Trophoblast cell (in vitro differentiated cells and primary cell): Measurements from ENCODE around the gene STPG3.

ENCODE experiments used
- DNase-seq, 2 donors: peaks; one replicate each; pipeline ENCODE4 v3.0.0-alpha.2; 2016
- H2AFZ ChIP-seq: 2 replicates; pipeline ENCODE4 v1.6.1; 2013; ENCODE audit warnings: low read length, moderate library complexity, mild to moderate bottlenecking; ENCODE audit not compliant: insufficient read depth, poor library complexity
- H2AK5ac ChIP-seq: 2 replicates; pipeline ENCODE4 v1.6.1; 2013; ENCODE audit warnings: mild to moderate bottlenecking, low read length
- H2BK120ac ChIP-seq: 2 replicates; pipeline ENCODE4 v1.6.1; 2013; ENCODE audit warnings: low read length, mild to moderate bottlenecking, moderate library complexity; ENCODE audit not compliant: insufficient read depth, poor library complexity
- H2BK12ac ChIP-seq: 2 replicates; pipeline ENCODE4 v1.6.1; 2013; ENCODE audit warnings: mild to moderate bottlenecking, low read length, moderate library complexity
- H2BK5ac ChIP-seq: 2 replicates; pipeline ENCODE4 v1.6.1; 2013; ENCODE audit warnings: low read length, low read depth, moderate library complexity, mild to moderate bottlenecking; ENCODE audit not compliant: poor library complexity
- H3K14ac ChIP-seq: 2 replicates; pipeline ENCODE4 v1.6.1; 2013; ENCODE audit warnings: mild to moderate bottlenecking, low read length
- H3K18ac ChIP-seq: 2 replicates; pipeline ENCODE4 v1.6.1; 2013; ENCODE audit warnings: mild to moderate bottlenecking, low read length
- H3K23ac ChIP-seq: 2 replicates; pipeline ENCODE4 v1.6.1; 2013; ENCODE audit warnings: low read length
- H3K27ac ChIP-seq: 2 replicates; pipeline ENCODE4 v1.5.1; 2013; ENCODE audit warnings: low read depth, mild to moderate bottlenecking, inconsistent platforms, low read length, moderate library complexity
- H3K27me3 ChIP-seq: 2 replicates; pipeline ENCODE4 v1.6.1; 2013; ENCODE audit warnings: inconsistent platforms, mild to moderate bottlenecking, low read length, moderate library complexity; ENCODE audit not compliant: insufficient read depth
- H3K36me3 ChIP-seq, 2 experiments: 1 replicate in 1 of 2; 2 replicates in 1 of 2; pipeline ENCODE4 v1.6.1; 2013; ENCODE audit warnings: low read length in 2 of 2, mild to moderate bottlenecking in 2 of 2, moderate library complexity in 1 of 2; ENCODE audit not compliant: insufficient read depth in 2 of 2, control insufficient read depth in 1 of 2
- H3K4ac ChIP-seq: 2 replicates; pipeline ENCODE4 v1.6.1; 2013; ENCODE audit warnings: low read depth, mild to moderate bottlenecking, low read length, moderate library complexity
- H3K4me1 ChIP-seq, 2 experiments: 1 replicate in 1 of 2; 2 replicates in 1 of 2; pipeline ENCODE4 v1.6.1; 2013; ENCODE audit warnings: low read length in 2 of 2, mild to moderate bottlenecking in 2 of 2, moderate library complexity in 1 of 2; ENCODE audit not compliant: insufficient read depth in 2 of 2, control insufficient read depth in 1 of 2
- H3K4me2 ChIP-seq: 2 replicates; pipeline ENCODE4 v1.6.1; 2013; ENCODE audit warnings: inconsistent platforms, mild to moderate bottlenecking, low read length, moderate library complexity
- H3K4me3 ChIP-seq: 2 replicates; pipeline ENCODE4 v1.5.1; 2013; ENCODE audit warnings: mild to moderate bottlenecking, low read depth, low read length, inconsistent platforms
- H3K79me1 ChIP-seq: one replicate; pipeline ENCODE4 v1.6.1; 2013; ENCODE audit warnings: low read length
- H3K79me2 ChIP-seq: 2 replicates; pipeline ENCODE4 v1.6.1; 2013; ENCODE audit warnings: low read length, mild to moderate bottlenecking; ENCODE audit not compliant: control insufficient read depth, insufficient read depth, poor library complexity
- H3K9ac ChIP-seq: 2 replicates; pipeline ENCODE4 v1.6.1; 2013; ENCODE audit warnings: mild to moderate bottlenecking, low read length
- H3K9me3 ChIP-seq: 2 replicates; pipeline ENCODE4 v1.6.1; 2013; ENCODE audit warnings: low read depth, mild to moderate bottlenecking, control low read depth, inconsistent platforms, low read length; ENCODE audit not compliant: insufficient read depth
- H4K12ac ChIP-seq: 2 replicates; pipeline ENCODE4 v1.6.1; 2013; ENCODE audit warnings: low read depth, mild to moderate bottlenecking, low read length, moderate library complexity
- H4K8ac ChIP-seq: 2 replicates; pipeline ENCODE4 v1.6.1; 2013; ENCODE audit warnings: low read depth, mild to moderate bottlenecking, low read length, moderate library complexity
- H4K91ac ChIP-seq: one replicate; pipeline ENCODE4 v1.6.1; 2013; ENCODE audit warnings: low read depth, mild to moderate bottlenecking, low read length, moderate library complexity
- WGBS: extraction: QIAGEN DNeasy Blood & Tissue Kit; methylation state at CpG from one replicate; pipeline ENCODE4 v1.1.7; 2013; ENCODE audit warnings: missing lambda C conversion rate; ENCODE audit not compliant: insufficient read length, insufficient coverage; ENCODE audit errors: extremely low coverage; 5-methylcytosine and 5-hydroxymethylcytosine counted together

The STPG3 gene

GRCh38 chr9:137230705-137231371 lies 20.2 kb upstream of the STPG3 start, which contains the start of gene SLC34A3:
Gene SLC34A3 (plus strand): TSS chr9:137230901. CDS start chr9:137231703, 802 bp downstream.
- DNase-seq = no peak
- H2AFZ ChIP-seq = no peak within 1 kb of the TSS
- H3K14ac ChIP-seq = no peak within 1 kb of the TSS
- no peaks in the 10 kb centered on the region for H3K36me3 ChIP-seq
- H4K8ac ChIP-seq = no peak within 1 kb of the TSS
- H2AK5ac ChIP-seq = no peak within 1 kb of the TSS
- no peak within 1 kb of the TSS for H3K18ac ChIP-seq
- no peak within 1 kb of the TSS for H3K4ac ChIP-seq
- no peaks in the 10 kb centered on the region for H3K27me3 ChIP-seq
- no peak within 1 kb of the TSS for H2BK120ac ChIP-seq
- H3K27ac ChIP-seq = no peak within 1 kb of the TSS
- no peak within 1 kb of the TSS for H4K12ac ChIP-seq
- no peak within 1 kb of the TSS for H3K4me2 ChIP-seq
- no peak within 1 kb of the TSS for H3K9ac ChIP-seq
- peaks cover 10 to 17% of the 10 kb centered on the region in 2 experiments for H3K4me1 ChIP-seq
- H3K23ac ChIP-seq = no peak within 1 kb of the TSS
- H3K4me3 ChIP-seq = no peak within 1 kb of the TSS
- H4K91ac ChIP-seq = no peak within 1 kb of the TSS
- H2BK5ac ChIP-seq = no peak within 1 kb of the TSS
- H3K79me2 ChIP-seq = no peaks in the 10 kb centered on the region
- no peak within 1 kb of the TSS for H2BK12ac ChIP-seq
- H3K9me3 ChIP-seq = peaks cover 3% of the 10 kb centered on the region
- no peaks in the 10 kb centered on the region for H3K79me1 ChIP-seq
- WGBS = no CpG with 5 or more reads among the region's 14 CpGs

GRCh38 chr9:137231372-137232039 lies 19.6 kb upstream of the STPG3 start:
- Histone ChIP-seq H3K18ac (no peak overlapping the region), H3K27me3 (no peaks in the 10 kb centered on the region)

GRCh38 chr9:137232101-137232500 lies 19.0 kb upstream of the STPG3 start:
- Histone ChIP-seq H2BK120ac (no peak overlapping the region), H3K27ac (no peak overlapping the region), H4K91ac (no peak overlapping the region), H4K12ac (no peak overlapping the region), H2AK5ac (no peak overlapping the region), H2AFZ (no peak overlapping the region), H3K23ac (no peak overlapping the region), H3K4ac (no peak overlapping the region), H2BK5ac (no peak overlapping the region), H3K4me3 (no peak overlapping the region), H3K79me1 (no peaks in the 10 kb centered on the region), H3K9me3 (peaks cover 1% of the 10 kb centered on the region), H3K36me3 (no peaks in the 10 kb centered on the region), H3K14ac (no peak overlapping the region), H3K4me2 (no peak overlapping the region), H3K79me2 (no peaks in the 10 kb centered on the region), H2BK12ac (no peak overlapping the region), H4K8ac (no peak overlapping the region), H3K27me3 (no peaks in the 10 kb centered on the region), H3K4me1 (peaks cover 8 to 13% of the 10 kb centered on the region in 2 experiments), H3K18ac (no peak overlapping the region), H3K9ac (no peak overlapping the region)
- no CpG with 5 or more reads among the region's 10 CpGs for WGBS
- no peak for DNase-seq

More at GRCh38 chr9:137231372-137232039, 19.6 kb upstream of the STPG3 start:
- no peak overlapping the region for H3K4ac ChIP-seq
- H3K9me3 ChIP-seq = peaks cover 3% of the 10 kb centered on the region
- H3K4me2 ChIP-seq = no peak overlapping the region
- H3K14ac ChIP-seq = no peak overlapping the region
- H3K79me2 ChIP-seq = no peaks in the 10 kb centered on the region
- no peak for DNase-seq
- no peak overlapping the region for H2BK12ac ChIP-seq
- H2AFZ ChIP-seq = no peak overlapping the region
- H3K9ac ChIP-seq = no peak overlapping the region
- H2AK5ac ChIP-seq = no peak overlapping the region
- no peak overlapping the region for H3K23ac ChIP-seq
- H3K4me3 ChIP-seq = no peak overlapping the region
- no CpG with 5 or more reads among the region's 23 CpGs for WGBS
- no peak overlapping the region for H3K27ac ChIP-seq
- H4K8ac ChIP-seq = no peak overlapping the region
- H2BK120ac ChIP-seq = no peak overlapping the region
- H3K36me3 ChIP-seq = no peaks in the 10 kb centered on the region
- H4K12ac ChIP-seq = no peak overlapping the region
- H3K79me1 ChIP-seq = no peaks in the 10 kb centered on the region
- no peak overlapping the region for H2BK5ac ChIP-seq
- H3K4me1 ChIP-seq = peaks cover 7 to 14% of the 10 kb centered on the region in 2 experiments
- no peak overlapping the region for H4K91ac ChIP-seq

GRCh38 chr9:137232510-137232909 lies 18.6 kb upstream of the STPG3 start:
- Histone ChIP-seq H3K36me3 (no peaks in the 10 kb centered on the region), H3K79me2 (no peaks in the 10 kb centered on the region), H3K27ac (no peak overlapping the region), H2AK5ac (no peak overlapping the region), H3K9ac (no peak overlapping the region), H4K8ac (no peak overlapping the region), H4K91ac (no peak overlapping the region), H3K9me3 (peaks cover 1% of the 10 kb centered on the region), H3K27me3 (no peaks in the 10 kb centered on the region), H3K18ac (no peak overlapping the region), H2AFZ (no peak overlapping the region), H2BK12ac (no peak overlapping the region), H3K4ac (no peak overlapping the region), H4K12ac (no peak overlapping the region), H3K4me2 (no peak overlapping the region), H3K79me1 (no peaks in the 10 kb centered on the region), H2BK120ac (no peak overlapping the region), H3K23ac (no peak overlapping the region), H2BK5ac (no peak overlapping the region), H3K4me3 (no peak overlapping the region), H3K4me1 (peaks cover 5 to 9% of the 10 kb centered on the region in 2 experiments), H3K14ac (no peak overlapping the region)
- WGBS = no CpG with 5 or more reads among the region's 24 CpGs
- no peak for DNase-seq
